ENCODE results near the gene ITGB5. TPM values are rescaled to one million over a fixed set of nuclear protein-coding genes. Genes with fewer than 3 reads are reported as not detected.

ITGB5 gene
- total RNA-seq, 1 experiment from 2014 or later, result 132 TPM

- peaks cover 62% of the 10 kb centered on the region for H3K4me1 ChIP-seq
- peak; percentile 72 to 74 for DNase-seq
- POLR2A ChIA-PET, result interaction anchor here (0.6 to 0.7 kb wide), 2 partner anchors 28 to 144 kb away, joined by 3 to 6 read pairs; no protein-coding TSS in a partner anchor
- peaks cover 54% of the 10 kb centered on the region for H3K4me1 Mint-ChIP-seq (ENCODE audit: low read depth, unreplicated experiment)
- H3K4me3 Mint-ChIP-seq (ENCODE audit: unreplicated experiment), result peak overlapping the region; percentile 74
- no peak overlapping the region for H3K4me3 ChIP-seq (ENCODE audit: low read depth, low read length)
- no peaks in the 10 kb centered on the region for H3K27me3 ChIP-seq (replicated peaks; ENCODE audit: control insufficient read depth, insufficient read depth, low read length)
- H3K36me3 ChIP-seq (ENCODE audit: control insufficient read depth, insufficient read depth, low read length), result peaks cover 1% of the 10 kb centered on the region; the same call in 1 of the 2 replicates
- H3K27ac Mint-ChIP-seq (ENCODE audit: unreplicated experiment), result peak overlapping the region; percentile 100
- H3K36me3 Mint-ChIP-seq (ENCODE audit: insufficient read depth, unreplicated experiment), result peaks cover 62% of the 10 kb centered on the region
- TF ChIP-seq CTCF (IDR thresholded peaks at IDR 0.05; ENCODE audit: insufficient read depth in 1 of 2, low read depth in 1 of 2, low read length in 1 of 2, severe bottlenecking in 1 of 2, unreplicated experiment in 1 of 2), result no peak
- TSS peak; percentile 28 for BruUV-seq (replicated peaks)
- intact Hi-C loops (cut with micrococcal nuclease; ENCODE audit: unreplicated experiment), result loop anchor here (1.0 to 2.0 kb wide), 2 partner anchors 20 to 67 kb away; no protein-coding TSS in a partner anchor
- peaks cover 12% of the 10 kb centered on the region for H3K9me3 Mint-ChIP-seq (ENCODE audit: unreplicated experiment)
- peaks cover 9% of the 10 kb centered on the region for H3K9me3 ChIP-seq
- CTCF ChIA-PET, result interaction anchor here (1.1 kb wide), 1 partner anchor 67 kb away, joined by 3 read pairs; no protein-coding TSS in a partner anchor
- no peaks in the 10 kb centered on the region for H3K27me3 Mint-ChIP-seq (ENCODE audit: insufficient read depth, unreplicated experiment)
Observed at GRCh38 chr3:124833710-124834332, 53.3 kb downstream of the ITGB5 start.

DNA sequence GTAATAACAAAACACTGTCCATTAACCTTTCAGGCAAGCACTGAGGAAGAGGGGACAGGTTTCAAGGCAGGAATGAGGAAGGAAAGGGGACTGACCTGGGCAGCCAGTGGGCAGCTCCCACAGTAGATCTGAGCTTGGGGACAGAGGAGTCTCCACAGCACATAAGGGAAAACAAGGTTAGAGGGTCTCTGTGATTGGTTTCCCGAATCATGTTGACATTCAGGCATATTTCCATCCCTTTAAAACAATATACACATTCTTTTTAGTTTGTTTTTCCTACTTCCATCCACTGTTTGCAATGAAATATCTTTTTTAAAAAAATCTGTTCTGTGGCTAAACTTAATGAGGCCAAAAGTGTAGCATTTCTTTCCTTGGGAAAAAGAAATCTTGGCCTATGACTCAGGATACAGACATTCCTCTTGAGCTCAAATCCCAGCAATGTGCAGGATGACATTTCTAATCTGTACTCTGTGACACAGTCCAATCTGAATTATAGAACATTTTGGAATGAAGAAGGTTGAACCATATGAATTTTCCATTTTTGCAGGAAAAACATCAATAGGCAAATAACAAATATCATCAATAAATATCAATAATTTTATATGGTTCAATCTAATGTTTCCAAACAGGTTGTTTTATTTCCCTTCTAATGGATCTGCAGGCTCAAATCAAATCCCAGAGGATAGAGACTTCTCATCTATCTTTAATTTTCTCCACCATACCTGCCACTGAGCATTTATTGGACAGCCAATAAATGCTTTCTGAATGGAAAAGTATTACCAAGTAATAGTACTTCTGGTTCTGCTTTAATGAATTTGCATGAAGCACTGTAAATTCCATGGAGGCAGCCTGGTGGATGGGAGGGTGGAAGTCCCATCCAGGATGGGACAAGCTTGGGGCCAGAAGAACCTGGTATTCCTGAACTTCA lies 54.1 kb downstream of the ITGB5 start:
- H3K4me1 Mint-ChIP-seq (ENCODE audit: low read depth, unreplicated experiment), result peaks cover 55% of the 10 kb centered on the region
- no peak overlapping the region for H3K4me3 Mint-ChIP-seq (ENCODE audit: unreplicated experiment)
- DNase-seq, result no peak
- H3K27me3 Mint-ChIP-seq (ENCODE audit: insufficient read depth, unreplicated experiment), result no peaks in the 10 kb centered on the region
- H3K36me3 Mint-ChIP-seq (ENCODE audit: insufficient read depth, unreplicated experiment), result peaks cover 68% of the 10 kb centered on the region
- Histone ChIP-seq H3K4me3 (ENCODE audit: low read depth, low read length) (no peak overlapping the region), H3K4me1 (peaks cover 54% of the 10 kb centered on the region), H3K27me3 (replicated peaks; ENCODE audit: control insufficient read depth, insufficient read depth, low read length) (no peaks in the 10 kb centered on the region), H3K36me3 (ENCODE audit: control insufficient read depth, insufficient read depth, low read length) (peaks cover 1% of the 10 kb centered on the region; the same call in 1 of the 2 replicates), H3K9me3 (peaks cover 9% of the 10 kb centered on the region)
- intact Hi-C loops (cut with micrococcal nuclease; ENCODE audit: unreplicated experiment), result no loop called here
- no TSS peak for BruUV-seq (replicated peaks)
- CTCF ChIA-PET, result interaction anchor here (1.1 kb wide), 1 partner anchor 68 kb away, joined by 3 read pairs; no protein-coding TSS in a partner anchor
- POLR2A ChIA-PET, result interaction anchor here (0.7 kb wide), 1 partner anchor 173 kb away, joined by 3 read pairs; no protein-coding TSS in a partner anchor
- peaks cover 12% of the 10 kb centered on the region for H3K9me3 Mint-ChIP-seq (ENCODE audit: unreplicated experiment)
- TF ChIP-seq CTCF (IDR thresholded peaks at IDR 0.05; ENCODE audit: insufficient read depth in 1 of 2, low read depth in 1 of 2, low read length in 1 of 2, severe bottlenecking in 1 of 2, unreplicated experiment in 1 of 2), result no peak
- peak overlapping the region; percentile 100 for H3K27ac Mint-ChIP-seq (ENCODE audit: unreplicated experiment)

GRCh38 chr3:124831628-124832199 lies 55.5 kb downstream of the ITGB5 start:
- intact Hi-C loops (cut with micrococcal nuclease; ENCODE audit: unreplicated experiment), result no loop called here
- Mint-ChIP-seq H3K36me3 (ENCODE audit: insufficient read depth, unreplicated experiment) (peaks cover 61% of the 10 kb centered on the region), H3K4me3 (ENCODE audit: unreplicated experiment) (no peak overlapping the region), H3K9me3 (ENCODE audit: unreplicated experiment) (peaks cover 12% of the 10 kb centered on the region), H3K4me1 (ENCODE audit: low read depth, unreplicated experiment) (peaks cover 46% of the 10 kb centered on the region), H3K27ac (ENCODE audit: unreplicated experiment) (no peak overlapping the region), H3K27me3 (ENCODE audit: insufficient read depth, unreplicated experiment) (no peaks in the 10 kb centered on the region)
- peaks cover 41% of the 10 kb centered on the region for H3K4me1 ChIP-seq
- ChIA-PET CTCF (no interaction called here), POLR2A (no interaction called here)
- peaks cover 9% of the 10 kb centered on the region for H3K9me3 ChIP-seq
- BruUV-seq (replicated peaks), result no TSS peak
- H3K36me3 ChIP-seq (ENCODE audit: control insufficient read depth, insufficient read depth, low read length), result peaks cover 1% of the 10 kb centered on the region; the same call in 1 of the 2 replicates
- H3K4me3 ChIP-seq (ENCODE audit: low read depth, low read length), result no peak overlapping the region
- no peaks in the 10 kb centered on the region for H3K27me3 ChIP-seq (replicated peaks; ENCODE audit: control insufficient read depth, insufficient read depth, low read length)
- no peak for DNase-seq
- no peak for TF ChIP-seq CTCF (IDR thresholded peaks at IDR 0.05; ENCODE audit: insufficient read depth in 1 of 2, low read depth in 1 of 2, low read length in 1 of 2, severe bottlenecking in 1 of 2, unreplicated experiment in 1 of 2)

All from Caco-2 (cell line).